Lower lobe of right lung (tissue), 2 donors: ENCODE results near the gene CALM3. TPM values are rescaled to one million over a fixed set of nuclear protein-coding genes. Genes with fewer than 3 reads are reported as not detected.

Experiments used
- ATAC-seq, 2 donors: fragments of 200-7000 bp; cut with Tn5 transposase; one replicate each; pipeline ENCODE4 v1.9.1; 2020 to 2022; ENCODE audit warnings: mild to moderate bottlenecking in 2 of 2, moderate library complexity in 2 of 2
- DNase-seq: peaks from one replicate; pipeline ENCODE4 v3.0.0-alpha.2; 2020
- H3K27ac ChIP-seq: fragments of 200-600 bp; one replicate; pipeline ENCODE4 v1.8.0; 2022
- H3K27me3 ChIP-seq: fragments of 200-600 bp; one replicate; pipeline ENCODE4 v1.8.0; 2022; ENCODE audit warnings: low read depth
- H3K36me3 ChIP-seq: fragments of 200-600 bp; one replicate; pipeline ENCODE4 v1.8.0; 2022; ENCODE audit warnings: mild to moderate bottlenecking
- H3K4me1 ChIP-seq: fragments of 200-600 bp; one replicate; pipeline ENCODE4 v1.8.0; 2022
- H3K4me3 ChIP-seq: fragments of 200-600 bp; one replicate; pipeline ENCODE4 v1.8.0; 2022; ENCODE audit warnings: mild to moderate bottlenecking
- H3K9me3 ChIP-seq: fragments of 200-600 bp; one replicate; pipeline ENCODE4 v1.8.0; 2022
- intact Hi-C: fragments of 100-400 bp; cut with DNase I; formaldehyde crosslinking; loops from one replicate; pipeline ENCODE4 v1.11.0; 2022
- total RNA-seq: library from RNA; stranded (reverse); fragmentation: NEBNext Ultra II Directional; extraction: Animal tissue kit (Norgen Biotek cat#: 25700); gene quantifications from one replicate; pipeline ENCODE4 v1.2.1, GENCODE V29; 2021
- TF ChIP-seq, protein P1 (sequence below): fragments of 200-600 bp; IDR thresholded peaks from one replicate; pipeline ENCODE4 v1.8.0; 2022; ENCODE audit warnings: antibody characterized with exemption, mild to moderate bottlenecking
- donor health status: DM: no; HTN: yes; CAD: no; lungs with severe emphysema.

CALM3 gene
- total RNA-seq, 1 donor from 2014 or later: 155 TPM

GRCh38 chr19:46600384-46601317, 479 bp upstream of the CALM3 start:
- DNase-seq: peak; percentile 96
- TF ChIP-seq, protein P1, sequence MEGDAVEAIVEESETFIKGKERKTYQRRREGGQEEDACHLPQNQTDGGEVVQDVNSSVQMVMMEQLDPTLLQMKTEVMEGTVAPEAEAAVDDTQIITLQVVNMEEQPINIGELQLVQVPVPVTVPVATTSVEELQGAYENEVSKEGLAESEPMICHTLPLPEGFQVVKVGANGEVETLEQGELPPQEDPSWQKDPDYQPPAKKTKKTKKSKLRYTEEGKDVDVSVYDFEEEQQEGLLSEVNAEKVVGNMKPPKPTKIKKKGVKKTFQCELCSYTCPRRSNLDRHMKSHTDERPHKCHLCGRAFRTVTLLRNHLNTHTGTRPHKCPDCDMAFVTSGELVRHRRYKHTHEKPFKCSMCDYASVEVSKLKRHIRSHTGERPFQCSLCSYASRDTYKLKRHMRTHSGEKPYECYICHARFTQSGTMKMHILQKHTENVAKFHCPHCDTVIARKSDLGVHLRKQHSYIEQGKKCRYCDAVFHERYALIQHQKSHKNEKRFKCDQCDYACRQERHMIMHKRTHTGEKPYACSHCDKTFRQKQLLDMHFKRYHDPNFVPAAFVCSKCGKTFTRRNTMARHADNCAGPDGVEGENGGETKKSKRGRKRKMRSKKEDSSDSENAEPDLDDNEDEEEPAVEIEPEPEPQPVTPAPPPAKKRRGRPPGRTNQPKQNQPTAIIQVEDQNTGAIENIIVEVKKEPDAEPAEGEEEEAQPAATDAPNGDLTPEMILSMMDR: no peak
- ATAC-seq: peak; percentile 96 to 97
- Histone ChIP-seq H3K27me3 (no peaks in the 10 kb centered on the region), H3K36me3 (peaks cover 4% of the 10 kb centered on the region), H3K4me3 (peak overlapping the region; percentile 100), H3K4me1 (peaks cover 29% of the 10 kb centered on the region), H3K27ac (peak overlapping the region; percentile 99), H3K9me3 (no peaks in the 10 kb centered on the region)
- intact Hi-C loops: loop anchor here (10.0 kb wide), 1 partner anchor 64 kb away; the partner anchor contains the start of gene DACT3

DNA sequence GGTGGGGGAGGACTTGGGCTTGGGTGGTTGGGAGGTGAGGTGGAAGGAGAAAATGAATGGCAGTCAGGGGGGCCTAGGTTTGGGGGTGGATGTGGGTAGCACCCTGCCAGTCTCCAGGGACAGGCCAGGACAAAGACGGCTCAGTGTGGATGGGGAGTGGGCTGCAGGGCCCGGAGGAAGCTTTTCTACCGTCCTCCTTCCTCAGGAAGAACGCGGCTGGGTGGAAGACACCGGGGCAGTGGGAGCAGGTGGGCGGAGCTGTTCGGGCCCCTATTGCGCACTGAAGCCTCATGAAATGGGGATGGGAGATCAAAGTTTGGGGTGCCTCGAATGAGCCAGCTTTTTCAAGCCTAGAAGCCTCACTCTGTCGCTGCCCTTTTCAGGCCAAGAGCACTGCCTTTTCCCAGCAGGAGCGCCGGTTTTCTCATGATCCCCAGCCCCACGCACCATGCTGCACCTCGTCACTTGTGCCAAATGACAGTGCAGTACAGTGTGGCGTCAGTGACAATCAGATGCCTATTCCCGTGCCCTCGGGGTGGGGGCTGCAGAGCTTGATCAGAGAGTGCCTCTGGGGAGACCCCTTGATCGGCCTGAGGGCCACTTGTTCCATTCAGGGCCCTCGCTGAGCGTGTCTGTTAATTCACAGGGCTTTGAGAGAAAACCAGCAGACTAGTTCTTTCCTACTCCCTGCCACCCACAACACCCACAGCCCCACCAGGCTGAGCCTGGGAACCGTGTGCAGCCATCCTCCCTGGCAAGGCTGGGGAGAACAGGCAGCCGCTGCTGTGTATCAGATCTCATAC, 1.5 kb downstream of the CALM3 start:
- Histone ChIP-seq H3K36me3 (peaks cover 23% of the 10 kb centered on the region), H3K27me3 (no peaks in the 10 kb centered on the region), H3K4me1 (peaks cover 29% of the 10 kb centered on the region), H3K9me3 (no peaks in the 10 kb centered on the region), H3K4me3 (peak overlapping the region; percentile 100), H3K27ac (peak overlapping the region; percentile 99)
- DNase-seq (no peak), ATAC-seq (no peak)
- intact Hi-C loops: loop anchor here (10.0 kb wide), 1 partner anchor 62 kb away; the partner anchor contains the start of gene DACT3
- TF ChIP-seq, protein P1: no peak

- intact Hi-C loops: loop anchor here (10.0 kb wide), 1 partner anchor 62 kb away; the partner anchor contains the start of gene DACT3
- Histone ChIP-seq H3K36me3 (peaks cover 29% of the 10 kb centered on the region), H3K4me1 (peaks cover 29% of the 10 kb centered on the region), H3K27me3 (no peaks in the 10 kb centered on the region), H3K9me3 (no peaks in the 10 kb centered on the region), H3K27ac (peak overlapping the region; percentile 99), H3K4me3 (peak overlapping the region; percentile 100)
- no peak for ATAC-seq
- peak; percentile 39 for DNase-seq
- TF ChIP-seq, protein P1: no peak
Observed at GRCh38 chr19:46603195-46603637, 2.1 kb downstream of the CALM3 start.

GRCh38 chr19:46603752-46604231, 2.7 kb downstream of the CALM3 start:
- H3K4me3 ChIP-seq: no peak overlapping the region
- H3K27me3 ChIP-seq: no peaks in the 10 kb centered on the region
- H3K36me3 ChIP-seq: peaks cover 35% of the 10 kb centered on the region
- peaks cover 29% of the 10 kb centered on the region for H3K4me1 ChIP-seq
- TF ChIP-seq, protein P1: no peak
- ATAC-seq (no peak), DNase-seq (peak; percentile 32)
- no peak overlapping the region for H3K27ac ChIP-seq
- no peaks in the 10 kb centered on the region for H3K9me3 ChIP-seq
- intact Hi-C loops: loop anchor here (10.0 kb wide), 1 partner anchor 61 kb away; the partner anchor contains the start of gene DACT3

DNA sequence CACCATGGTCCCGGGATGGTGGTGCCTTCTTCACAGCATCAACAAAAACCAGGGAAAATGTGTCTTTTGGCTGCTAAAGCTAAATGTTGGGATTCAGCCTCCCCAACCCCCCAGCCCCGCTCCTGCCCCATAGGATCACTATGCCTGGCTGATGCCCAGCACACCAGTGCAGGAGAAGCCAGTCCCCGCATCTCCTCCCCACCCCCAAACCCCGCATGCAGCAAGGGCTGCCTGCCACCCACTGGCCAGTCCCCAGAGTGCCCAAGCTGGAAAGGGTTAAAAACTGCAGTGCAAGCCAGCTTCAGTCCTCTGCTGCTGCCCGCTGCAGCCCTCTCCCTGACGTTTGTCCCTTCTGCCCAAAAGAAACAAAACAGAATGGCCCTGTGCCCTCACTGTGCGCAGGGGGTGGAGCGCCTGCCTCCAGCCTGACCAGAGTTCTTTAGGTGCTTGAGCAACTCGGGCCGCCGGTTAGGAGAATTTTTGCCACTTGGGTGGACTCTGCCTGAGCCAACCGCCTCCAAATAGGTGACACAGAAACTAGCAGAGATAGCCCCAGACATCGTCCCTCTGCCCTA, 3.7 kb downstream of the CALM3 start:
- intact Hi-C loops: loop anchor here (10.0 kb wide), 1 partner anchor 60 kb away; the partner anchor contains the start of gene DACT3
- Histone ChIP-seq H3K4me3 (no peak overlapping the region), H3K36me3 (peaks cover 46% of the 10 kb centered on the region), H3K27me3 (no peaks in the 10 kb centered on the region), H3K27ac (no peak overlapping the region), H3K9me3 (no peaks in the 10 kb centered on the region), H3K4me1 (peaks cover 29% of the 10 kb centered on the region)
- no peak for ATAC-seq
- TF ChIP-seq, protein P1: no peak
- peak; percentile 28 for DNase-seq
